ENCODE results near the gene TDRD9.

DNA sequence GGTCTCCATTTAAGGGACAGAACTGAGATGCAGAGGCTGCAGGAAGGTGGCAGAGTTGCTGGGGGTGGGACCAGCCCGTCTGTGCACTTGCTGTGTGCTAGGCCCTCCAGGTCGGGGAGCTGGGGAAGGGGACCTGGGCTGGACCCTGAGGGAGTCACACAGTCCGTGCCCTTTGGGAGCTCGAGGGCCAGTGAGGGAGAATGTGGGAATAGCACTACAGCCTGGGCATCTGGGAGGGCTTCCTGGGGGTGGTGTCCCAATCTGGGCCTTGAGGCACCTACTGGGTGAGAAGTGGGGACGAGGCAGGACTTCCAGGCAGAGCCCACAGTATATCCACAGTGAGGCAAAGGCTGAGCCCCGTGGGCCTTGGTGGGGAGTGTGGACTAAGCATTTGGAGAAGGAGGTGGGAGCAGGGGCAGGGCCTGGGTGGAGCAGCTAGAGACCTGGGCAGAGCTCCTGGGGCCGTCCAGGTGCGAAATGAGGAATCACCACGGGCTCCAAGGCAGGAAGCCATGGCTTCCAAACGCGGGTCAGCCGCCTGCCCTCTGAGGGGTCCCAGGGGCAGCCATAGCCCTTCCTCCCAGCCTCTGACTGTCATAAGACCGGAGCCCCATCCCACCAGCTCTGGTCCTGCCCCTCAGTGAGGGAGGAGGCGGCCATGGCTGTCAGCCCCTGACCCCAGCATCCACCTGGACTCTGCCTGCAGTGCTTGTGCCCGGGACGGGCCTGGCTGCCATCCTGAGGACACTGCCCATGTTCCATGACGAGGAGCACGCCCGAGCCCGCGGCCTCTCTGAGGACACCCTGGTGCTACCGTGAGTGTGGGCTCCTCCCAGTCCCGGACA lies 163.9 kb downstream of the TDRD9 start:
- TF ChIP-seq EZH2 (IDR thresholded peaks at IDR 0.05) (no peak), POLR2AphosphoS5 (IDR thresholded peaks at IDR 0.05; ENCODE audit: borderline replicate concordance, low read depth, low read length) (no peak), FOXP2 (optimal IDR thresholded peaks at IDR 0.05; ENCODE audit: control extremely low read depth, extremely low read length, insufficient read depth) (no peak)
